Endothelial cell of umbilical vein (primary cell): ENCODE data around the gene COL1A1. TPM values are rescaled to one million over a fixed set of nuclear protein-coding genes. Genes with fewer than 3 reads are reported as not detected.

Experiments used
- BruUV-seq: library from RNA; stranded (reverse); fragments of 400-500 nt; replicated peaks from 2 replicates; lab custom pipeline; 2021; lab: Mats Ljungman, UMichigan
- CTCF ChIA-PET: fragments of 300-600, 350-600 bp; sonication (Branson Sonifier 250); formaldehyde crosslinking; loops from one replicate; lab custom pipeline; 2021; ENCODE audit warnings: antibody characterized with exemption, inconsistent platforms; lab: Charles Lee
- POLR2A ChIA-PET: fragments of 300-600, 350-600 bp; sonication (Branson Sonifier 250); formaldehyde crosslinking; loops from one replicate; lab custom pipeline; 2021; ENCODE audit warnings: antibody characterized with exemption, inconsistent platforms; lab: Charles Lee
- DNase-seq: peaks from one replicate; pipeline ENCODE4 v3.0.0-alpha.2; 2011; ENCODE audit warnings: low read depth, low spot score
- FAIRE-seq: peaks from 2 replicates; lab custom pipeline; 2011; peaks lifted over from hg19 to GRCh38; lab: Jason Lieb, UNC
- H2AFZ ChIP-seq: 2 replicates; pipeline ENCODE4 v1.6.0; 2012; ENCODE audit warnings: low read depth, low read length, control low read depth, inconsistent platforms
- H3K27ac ChIP-seq: 2 replicates; pipeline ENCODE4 v1.5.1; 2011; ENCODE audit warnings: low read depth, mild to moderate bottlenecking, control low read depth, low read length, moderate library complexity; ENCODE audit not compliant: insufficient read depth
- H3K27me3 ChIP-seq, 2 experiments: 2 replicates each; pipeline versions ENCODE4 v1.6.0 to v1.6.1; 2011; ENCODE audit warnings: low read length in 2 of 2, mixed read lengths in 1 of 2; ENCODE audit not compliant: control insufficient read depth in 2 of 2, insufficient read depth in 2 of 2
- H3K36me3 ChIP-seq, 2 experiments: 2 replicates in 1 of 2; 3 replicates in 1 of 2; pipeline ENCODE4 v1.5.1; 2011; ENCODE audit warnings: low read length in 2 of 2, mild to moderate bottlenecking in 1 of 2, moderate library complexity in 1 of 2; ENCODE audit not compliant: control insufficient read depth in 2 of 2, insufficient read depth in 2 of 2; ENCODE audit errors: extremely low read depth in 1 of 2
- H3K4me1 ChIP-seq: 3 replicates; pipeline ENCODE4 v1.5.1; 2011; ENCODE audit warnings: mild to moderate bottlenecking, low read length; ENCODE audit not compliant: control insufficient read depth, insufficient read depth; ENCODE audit errors: extremely low read depth
- H3K4me2 ChIP-seq: 2 replicates; pipeline ENCODE4 v1.6.1; 2011; ENCODE audit warnings: low read length, control low read depth, mixed read lengths; ENCODE audit not compliant: insufficient read depth
- H3K4me3 ChIP-seq, 3 experiments: fragments of 200-600 bp in 1 of 3; sonication (generic), shearing (Covaris generic) in 1 of 3; replicated peaks in 1 of 3; 2 replicates each; pipeline ENCODE4 v1.5.1; 2011 to 2016; ENCODE audit warnings: control low read depth in 3 of 3, low read length in 3 of 3, mild to moderate bottlenecking in 2 of 3, inconsistent platforms in 1 of 3, low read depth in 1 of 3, moderate library complexity in 1 of 3; ENCODE audit not compliant: insufficient read depth in 1 of 3
- H3K79me2 ChIP-seq: 2 replicates; pipeline ENCODE4 v1.6.0; 2012; ENCODE audit warnings: low read length, inconsistent platforms; ENCODE audit not compliant: control insufficient read depth, insufficient read depth
- H3K9ac ChIP-seq: replicated peaks from 2 replicates; pipeline ENCODE3; 2011; ENCODE audit warnings: low read length, control low read depth; ENCODE audit not compliant: insufficient read depth; ENCODE audit errors: extremely low read depth
- H3K9me1 ChIP-seq: replicated peaks from 3 replicates; pipeline ENCODE4 v1.6.0; 2011; ENCODE audit warnings: mild to moderate bottlenecking, low read length; ENCODE audit not compliant: control insufficient read depth, insufficient read depth; ENCODE audit errors: extremely low read depth
- H3K9me3 ChIP-seq: replicated peaks from 2 replicates; pipeline ENCODE4 v1.5.1; 2012; ENCODE audit warnings: low read length, inconsistent platforms; ENCODE audit not compliant: control insufficient read depth, insufficient read depth
- H4K20me1 ChIP-seq: replicated peaks from 2 replicates; pipeline ENCODE3; 2011; ENCODE audit warnings: mild to moderate bottlenecking, low read length; ENCODE audit not compliant: control insufficient read depth, insufficient read depth; ENCODE audit errors: extremely low read depth
- EZH2 ChIP-seq: IDR thresholded peaks from 2 replicates; pipeline ENCODE4 v1.6.1; 2012; ENCODE audit warnings: borderline replicate concordance, low read depth, mild to moderate bottlenecking, moderate library complexity, low read length, inconsistent platforms; ENCODE audit not compliant: severe bottlenecking
- FOS ChIP-seq: IDR thresholded peaks from 2 replicates; pipeline ENCODE4 v1.6.1; 2011; ENCODE audit warnings: mild to moderate bottlenecking, low read length, moderate library complexity, borderline replicate concordance; ENCODE audit not compliant: insufficient read depth
- GATA2 ChIP-seq: IDR thresholded peaks from 2 replicates; pipeline ENCODE4 v1.7.0; 2011; ENCODE audit warnings: low read depth, mild to moderate bottlenecking, moderate library complexity, mixed read lengths, low read length; ENCODE audit not compliant: insufficient read length, insufficient read depth
- JUN ChIP-seq: IDR thresholded peaks from 2 replicates; pipeline ENCODE4 v1.6.1; 2011; ENCODE audit warnings: borderline replicate concordance, low read depth; ENCODE audit not compliant: insufficient read length, insufficient read depth
- MYC ChIP-seq: IDR thresholded peaks from one replicate; pipeline ENCODE4 v1.6.1; 2011; ENCODE audit warnings: mild to moderate bottlenecking, low read depth, low read length
- POLR2A ChIP-seq: IDR thresholded peaks from 2 replicates; pipeline ENCODE4 v1.6.1; 2012; ENCODE audit warnings: low read depth, mild to moderate bottlenecking, control low read depth, low read length
- POLR2AphosphoS5 ChIP-seq: IDR thresholded peaks from 2 replicates; pipeline ENCODE4 v1.6.1; 2012; ENCODE audit warnings: low read depth, mild to moderate bottlenecking, control low read depth, low read length, moderate library complexity; ENCODE audit not compliant: insufficient read depth
- dilution Hi-C: fragments of 300-500 bp; cut with MboI; formaldehyde crosslinking; loops from one replicate; pipeline ENCODE4 v1.15.0; 2019; ENCODE audit warnings: low sequenced_read_pairs; ENCODE audit not compliant: extremely low pct_ligation_motif_present
- intact Hi-C: fragments of 100-400 bp; cut with micrococcal nuclease; formaldehyde crosslinking; loops from one replicate; pipeline ENCODE4 v1.10.0; 2022
- polyA plus RNA-seq, 4 experiments: library from polyadenylated mRNA; depleted of rRNA in 3 of 4; stranded (reverse) in 3 of 4; unstranded in 1 of 4; fragments of >200 nt; gene quantifications; 2 replicates each; pipeline versions ENCODE4 v1.2.1 to v1.2.3, GENCODE V29; 2011 to 2012; ENCODE audit warnings: missing spikeins in 1 of 4
- total RNA-seq: library from RNA; stranded (reverse); gene quantifications from 2 replicates; pipeline ENCODE4 v1.2.3, GENCODE V29; 2021
- TF ChIP-seq, protein P1 (sequence below): IDR thresholded peaks from 2 replicates; pipeline ENCODE4 v1.6.1; 2011; ENCODE audit not compliant: insufficient read depth, insufficient read length
- TF ChIP-seq, protein P2 (sequence below), 2 donors: IDR thresholded peaks; 1 replicate in 1 of 2; 2 replicates in 1 of 2; pipeline ENCODE4 v1.5.1; 2011; ENCODE audit warnings: low read length in 2 of 2, mild to moderate bottlenecking in 2 of 2, moderate library complexity in 2 of 2, control low read depth in 1 of 2, inconsistent platforms in 1 of 2, low read depth in 1 of 2; ENCODE audit not compliant: insufficient read depth in 1 of 2; ENCODE audit errors: extremely low read depth in 1 of 2

The COL1A1 gene
- total and polyA plus RNA-seq, 2 donors (not counting 3 experiments of a cell fraction or from before 2014, with no cell fraction given), result 0.07 TPM

DNA sequence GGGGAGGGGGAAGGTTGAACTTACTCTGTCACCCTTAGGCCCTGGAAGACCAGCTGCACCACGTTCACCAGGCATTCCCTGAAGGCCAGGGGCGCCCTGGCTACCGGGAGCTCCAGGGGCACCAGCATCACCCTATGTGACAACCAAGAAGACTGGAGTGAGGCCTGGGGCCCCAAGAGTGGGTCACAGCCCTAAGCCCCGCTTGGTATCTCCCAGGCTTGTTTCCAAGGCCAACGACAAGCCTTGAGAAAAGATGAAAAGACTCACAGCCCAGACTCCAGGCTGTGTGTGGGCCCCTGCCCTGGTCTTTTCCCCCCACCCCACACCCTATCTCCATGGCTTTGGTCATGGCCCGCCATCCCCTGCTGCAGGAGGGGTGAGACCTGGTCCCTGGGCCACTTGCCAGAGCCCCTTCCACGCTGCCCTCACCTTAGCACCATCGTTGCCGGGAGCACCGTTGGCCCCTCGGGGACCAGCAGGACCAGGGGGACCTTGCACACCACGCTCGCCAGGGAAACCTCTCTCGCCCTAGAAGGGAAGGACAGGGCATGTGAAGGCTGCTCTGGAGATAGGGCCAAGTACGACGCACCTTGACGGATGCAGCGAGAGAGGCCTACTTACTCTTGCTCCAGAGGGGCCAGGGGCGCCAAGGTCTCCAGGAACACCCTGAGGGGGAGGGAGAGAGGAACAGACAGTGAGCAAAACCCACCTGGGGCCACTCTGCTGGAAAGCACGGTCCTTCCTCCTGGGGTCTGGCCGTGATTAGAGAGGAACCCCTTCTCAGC, 9.9 kb downstream of the COL1A1 start:
- dilution Hi-C loops, result no loop called here
- H3K9me3 ChIP-seq, result no peaks in the 10 kb centered on the region
- no peak overlapping the region for H3K4me3 ChIP-seq
- H3K4me2 ChIP-seq, result no peak overlapping the region
- H2AFZ ChIP-seq, result no peak overlapping the region
- POLR2A ChIA-PET, result no interaction called here
- TF ChIP-seq MYC (no peak), FOS (no peak), EZH2 (no peak), GATA2 (no peak), POLR2A (no peak), JUN (no peak), POLR2AphosphoS5 (no peak)
- TF ChIP-seq, protein P1, sequence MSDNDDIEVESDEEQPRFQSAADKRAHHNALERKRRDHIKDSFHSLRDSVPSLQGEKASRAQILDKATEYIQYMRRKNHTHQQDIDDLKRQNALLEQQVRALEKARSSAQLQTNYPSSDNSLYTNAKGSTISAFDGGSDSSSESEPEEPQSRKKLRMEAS, result no peak
- TF ChIP-seq, protein P2, sequence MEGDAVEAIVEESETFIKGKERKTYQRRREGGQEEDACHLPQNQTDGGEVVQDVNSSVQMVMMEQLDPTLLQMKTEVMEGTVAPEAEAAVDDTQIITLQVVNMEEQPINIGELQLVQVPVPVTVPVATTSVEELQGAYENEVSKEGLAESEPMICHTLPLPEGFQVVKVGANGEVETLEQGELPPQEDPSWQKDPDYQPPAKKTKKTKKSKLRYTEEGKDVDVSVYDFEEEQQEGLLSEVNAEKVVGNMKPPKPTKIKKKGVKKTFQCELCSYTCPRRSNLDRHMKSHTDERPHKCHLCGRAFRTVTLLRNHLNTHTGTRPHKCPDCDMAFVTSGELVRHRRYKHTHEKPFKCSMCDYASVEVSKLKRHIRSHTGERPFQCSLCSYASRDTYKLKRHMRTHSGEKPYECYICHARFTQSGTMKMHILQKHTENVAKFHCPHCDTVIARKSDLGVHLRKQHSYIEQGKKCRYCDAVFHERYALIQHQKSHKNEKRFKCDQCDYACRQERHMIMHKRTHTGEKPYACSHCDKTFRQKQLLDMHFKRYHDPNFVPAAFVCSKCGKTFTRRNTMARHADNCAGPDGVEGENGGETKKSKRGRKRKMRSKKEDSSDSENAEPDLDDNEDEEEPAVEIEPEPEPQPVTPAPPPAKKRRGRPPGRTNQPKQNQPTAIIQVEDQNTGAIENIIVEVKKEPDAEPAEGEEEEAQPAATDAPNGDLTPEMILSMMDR (IDR thresholded peaks at IDR 0.05; ENCODE audit: extremely low read depth in 1 of 2, insufficient read depth in 1 of 2, low read depth in 1 of 2, low read length in 2 of 2), result no peak
- no TSS peak for BruUV-seq
- FAIRE-seq, result no peak
- no peak for DNase-seq
- no peaks in the 10 kb centered on the region for H3K9me1 ChIP-seq
- no peaks in the 10 kb centered on the region for H3K4me1 ChIP-seq
- no peaks in the 10 kb centered on the region for H4K20me1 ChIP-seq
- no peak overlapping the region for H3K9ac ChIP-seq
- no peak overlapping the region for H3K27ac ChIP-seq
- intact Hi-C loops, result loop anchor here (2.0 kb wide), 1 partner anchor 13 kb away; no protein-coding TSS in a partner anchor
- CTCF ChIA-PET, result interaction anchor here (1.0 to 1.1 kb wide), 2 partner anchors 13 to 22 kb away, joined by 3 to 4 read pairs; no protein-coding TSS in a partner anchor
- H3K36me3 ChIP-seq, result no peaks in the 10 kb centered on the region
- no peaks in the 10 kb centered on the region for H3K27me3 ChIP-seq
- H3K79me2 ChIP-seq, result no peaks in the 10 kb centered on the region
